BJ (cell line): ENCODE data around the gene PIGP. TPM values are rescaled to one million over a fixed set of nuclear protein-coding genes. Genes with fewer than 3 reads are reported as not detected.

ENCODE experiments used
- CTCF ChIA-PET: fragments of 350-600 bp; formaldehyde crosslinking; extraction: SDS; loops from one replicate; lab custom pipeline; 2021; ENCODE audit warnings: antibody characterized with exemption, inconsistent platforms; lab: Yijun Ruan, JAX
- POLR2A ChIA-PET: fragments of 300-600 bp; sonication (Branson Sonifier 250); formaldehyde crosslinking; extraction: SDS; loops from one replicate; lab custom pipeline; 2021; ENCODE audit warnings: antibody characterized with exemption; lab: Charles Lee
- DNase-seq: peaks from one replicate; pipeline ENCODE4 v3.0.0-alpha.2; 2011; ENCODE audit warnings: low read depth
- H3K27me3 ChIP-seq: 2 replicates; pipeline ENCODE4 v1.6.0; 2011; ENCODE audit warnings: low read length; ENCODE audit not compliant: control insufficient read depth, insufficient read depth
- H3K36me3 ChIP-seq: 2 replicates; pipeline ENCODE4 v1.5.1; 2011; ENCODE audit warnings: low read length; ENCODE audit not compliant: control insufficient read depth, insufficient read depth
- H3K4me3 ChIP-seq: 2 replicates; pipeline ENCODE4 v1.5.1; 2011; ENCODE audit warnings: low read depth, mild to moderate bottlenecking, control low read depth, low read length
- CTCF ChIP-seq: IDR thresholded peaks from 2 replicates; pipeline ENCODE4 v1.5.1; 2011; ENCODE audit warnings: low read depth, mild to moderate bottlenecking, control low read depth, inconsistent platforms, low read length, moderate library complexity; ENCODE audit not compliant: insufficient read depth
- polyA plus RNA-seq: library from polyadenylated mRNA; depleted of rRNA; stranded (reverse); fragments of >200 nt; gene quantifications from 2 replicates; pipeline ENCODE4 v1.2.3, GENCODE V29; 2011

PIGP gene
- polyA plus RNA-seq, 1 experiment = 13.8 TPM

GRCh38 chr21:37047079-37047478, 25.8 kb downstream of the PIGP start:
- CTCF ChIA-PET = interaction anchor here (0.6 to 0.7 kb wide), 2 partner anchors 9 to 661 kb away, joined by 3 read pairs; no protein-coding TSS in a partner anchor

GRCh38 chr21:37045556-37045955, 27.3 kb downstream of the PIGP start:
- POLR2A ChIA-PET = no interaction called here
- no peaks in the 10 kb centered on the region for H3K36me3 ChIP-seq
- H3K4me3 ChIP-seq = no peak overlapping the region
- no peak for TF ChIP-seq CTCF
- 0 out of 2 replicates have a peak, but pooled peaks cover 1% of the 10 kb centered on the region for H3K27me3 ChIP-seq
- CTCF ChIA-PET = no interaction called here
- no peak for DNase-seq

More at GRCh38 chr21:37047079-37047478, 25.8 kb downstream of the PIGP start:
- Histone ChIP-seq H3K4me3 (no peak overlapping the region), H3K36me3 (no peaks in the 10 kb centered on the region), H3K27me3 (0 out of 2 replicates have a peak, but pooled peaks cover 1% of the 10 kb centered on the region)
- no peak for DNase-seq
- POLR2A ChIA-PET = no interaction called here
- no peak for TF ChIP-seq CTCF

- H3K36me3 ChIP-seq = no peaks in the 10 kb centered on the region
- no peak for DNase-seq
- H3K4me3 ChIP-seq = no peak overlapping the region
- ChIA-PET CTCF (interaction anchor here (0.7 kb wide), 1 partner anchor 56 kb away, joined by 3 read pairs; no protein-coding TSS in a partner anchor), POLR2A (no interaction called here)
- H3K27me3 ChIP-seq = 0 out of 2 replicates have a peak, but pooled peaks cover 1% of the 10 kb centered on the region
- TF ChIP-seq CTCF = no peak
Observed at GRCh38 chr21:37045149-37045548, 27.7 kb downstream of the PIGP start.

GRCh38 chr21:37044643-37045042, 28.2 kb downstream of the PIGP start:
- ChIA-PET POLR2A (no interaction called here), CTCF (interaction anchor here (0.7 kb wide), 1 partner anchor 55 kb away, joined by 3 read pairs; no protein-coding TSS in a partner anchor)
- no peak for DNase-seq
- TF ChIP-seq CTCF = no peak
- Histone ChIP-seq H3K4me3 (no peak overlapping the region), H3K27me3 (0 out of 2 replicates have a peak, but pooled peaks cover 1% of the 10 kb centered on the region), H3K36me3 (no peaks in the 10 kb centered on the region)

GRCh38 chr21:37043818-37044217, 29.1 kb downstream of the PIGP start:
- Histone ChIP-seq H3K4me3 (no peak overlapping the region), H3K27me3 (0 out of 2 replicates have a peak, but pooled peaks cover 1% of the 10 kb centered on the region), H3K36me3 (no peaks in the 10 kb centered on the region)
- no peak for DNase-seq
- TF ChIP-seq CTCF = no peak
- ChIA-PET CTCF (no interaction called here), POLR2A (no interaction called here)
